Adrenal gland (tissue), 12 donors: ENCODE results near the gene KCP. TPM values are rescaled to one million over a fixed set of nuclear protein-coding genes. Genes with fewer than 3 reads are reported as not detected.

ENCODE experiments used
- DNase-seq, 7 donors: peaks; one replicate each; pipeline ENCODE4 v3.0.0-alpha.2; 2019 to 2020
- H3K27ac ChIP-seq, 5 donors: fragments of 200-600 bp; sonication (generic) in 4 of 5; 1 replicate in 3 of 5; 2 replicates in 2 of 5; pipeline versions ENCODE4 v1.5.1 to v1.8.0; 2016 to 2020; ENCODE audit warnings: mild to moderate bottlenecking in 1 of 5
- H3K27me3 ChIP-seq: fragments of 200-600 bp; 2 replicates; pipeline ENCODE4 v1.8.0; 2021
- H3K36me3 ChIP-seq, 2 donors: fragments of 200-600 bp; replicated peaks in 1 of 2; 1 replicate in 1 of 2; 2 replicates in 1 of 2; pipeline versions ENCODE4 v1.5.1 to v1.8.0; 2018 to 2022
- H3K4me1 ChIP-seq, 2 donors: fragments of 200-600 bp; replicated peaks in 1 of 2; 1 replicate in 1 of 2; 2 replicates in 1 of 2; pipeline versions ENCODE4 v1.5.1 to v1.8.0; 2018 to 2021
- H3K4me3 ChIP-seq, 4 donors: fragments of 200-600 bp; sonication (generic) in 3 of 4; one replicate each; pipeline ENCODE4 v1.5.1; 2016 to 2018
- H3K9me3 ChIP-seq, 3 donors: fragments of 200-600 bp; sonication (generic) in 1 of 3; replicated peaks in 1 of 3; 1 replicate in 2 of 3; 2 replicates in 1 of 3; pipeline versions ENCODE4 v1.5.1 to v1.8.0; 2016 to 2021
- POLR2A ChIP-seq, 2 donors: fragments of 450-650 bp; IDR thresholded peaks; one replicate each; pipeline ENCODE4 v1.6.1; 2017; ENCODE audit warnings: antibody characterized with exemption in 2 of 2, mild to moderate bottlenecking in 2 of 2, moderate library complexity in 1 of 2
- WGBS, 4 donors: extraction: QIAGEN DNeasy Blood & Tissue Kit in 2 of 4; methylation state at CpG; one replicate each; pipeline versions ENCODE4 v1.1.5 to v1.1.7; 2013 to 2017; 5-methylcytosine and 5-hydroxymethylcytosine counted together
- intact Hi-C, 2 donors: fragments of 100-400 bp; cut with DNase I; formaldehyde crosslinking; loops; one replicate each; pipeline versions ENCODE4 v1.14.1 to v1.15.0; 2022 to 2023
- polyA plus RNA-seq, 3 donors: library from polyadenylated mRNA; stranded (reverse); fragments of 200-250 nt in 2 of 3; fragments of 350-450 nt in 1 of 3; fragmentation: Illumina TruSeq in 1 of 3; extraction: RNeasy Lipid Tissue Mini Kit (QIAGEN cat#74804) in 1 of 3; gene quantifications; one replicate each; pipeline ENCODE4 v1.2.3, GENCODE V29; 2013 to 2014
- total RNA-seq, 9 donors: library from RNA; depleted of rRNA in 4 of 9; stranded (reverse); fragments of >200 nt in 4 of 9; fragments of 120-200 nt in 1 of 9; fragmentation: NEBNext Ultra II Directional in 1 of 9; extraction: Animal tissue kit (Norgen Biotek cat#: 25700) in 1 of 9; gene quantifications; one replicate each; pipeline versions ENCODE4 v1.1.0 to v1.2.4, GENCODE V29; 2013 to 2023
- TF ChIP-seq, protein P1 (sequence below), 6 experiments: fragments of 450-650 bp in 4 of 6; fragments of 200-600 bp in 2 of 6; sonication (generic) in 1 of 6; IDR thresholded peaks; 1 replicate in 5 of 6; 2 replicates in 1 of 6; pipeline versions ENCODE4 v1.5.1 to v1.8.0; 2016 to 2021; ENCODE audit warnings: antibody characterized with exemption in 6 of 6, mild to moderate bottlenecking in 2 of 6, moderate library complexity in 1 of 6
- donor health status: healthy with polysubstance abuse.
- donor health status: Bipolar disorder and iron deficiency.
- donor health status: DM: yes; HTN: yes; CAD: no.
- donor health status: DM: no; HTN: no; CAD: no.
- donor health status: DM: no; HTN: no; CAD: no.
- donor health status: DM: yes; HTN: yes; CAD: no.

The KCP gene
- total and polyA plus RNA-seq, 12 donors: 0.11 to 8.0 (median 0.37) TPM; not detected in 3

DNA sequence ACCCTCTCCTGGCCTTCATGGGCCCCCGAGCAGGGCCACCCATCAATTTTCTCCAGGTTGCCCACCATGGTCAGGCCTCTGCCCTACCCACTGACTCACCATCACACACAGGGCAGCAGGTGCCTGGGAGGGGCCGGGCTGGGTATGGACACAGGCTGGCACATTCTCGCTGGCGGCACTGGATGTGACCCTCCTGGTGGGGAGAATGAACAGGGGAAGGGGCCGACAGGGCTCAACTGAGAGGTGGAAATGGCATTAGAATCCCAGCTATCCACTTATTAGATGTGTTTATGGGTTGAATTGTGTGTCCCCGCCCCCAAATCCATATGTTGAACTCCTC lies 16.4 kb downstream of the KCP start:
- Histone ChIP-seq H3K36me3 (no peaks in the 10 kb centered on the region), H3K9me3 (peaks cover 0 to 2% (median 0%) of the 10 kb centered on the region in 3 donors), H3K27ac (no peak overlapping the region), H3K4me1 (no peaks in the 10 kb centered on the region), H3K4me3 (no peak overlapping the region), H3K27me3 (peaks cover 12% of the 10 kb centered on the region)
- TF ChIP-seq POLR2A (IDR thresholded peaks at IDR 0.05): no peak
- TF ChIP-seq, protein P1, sequence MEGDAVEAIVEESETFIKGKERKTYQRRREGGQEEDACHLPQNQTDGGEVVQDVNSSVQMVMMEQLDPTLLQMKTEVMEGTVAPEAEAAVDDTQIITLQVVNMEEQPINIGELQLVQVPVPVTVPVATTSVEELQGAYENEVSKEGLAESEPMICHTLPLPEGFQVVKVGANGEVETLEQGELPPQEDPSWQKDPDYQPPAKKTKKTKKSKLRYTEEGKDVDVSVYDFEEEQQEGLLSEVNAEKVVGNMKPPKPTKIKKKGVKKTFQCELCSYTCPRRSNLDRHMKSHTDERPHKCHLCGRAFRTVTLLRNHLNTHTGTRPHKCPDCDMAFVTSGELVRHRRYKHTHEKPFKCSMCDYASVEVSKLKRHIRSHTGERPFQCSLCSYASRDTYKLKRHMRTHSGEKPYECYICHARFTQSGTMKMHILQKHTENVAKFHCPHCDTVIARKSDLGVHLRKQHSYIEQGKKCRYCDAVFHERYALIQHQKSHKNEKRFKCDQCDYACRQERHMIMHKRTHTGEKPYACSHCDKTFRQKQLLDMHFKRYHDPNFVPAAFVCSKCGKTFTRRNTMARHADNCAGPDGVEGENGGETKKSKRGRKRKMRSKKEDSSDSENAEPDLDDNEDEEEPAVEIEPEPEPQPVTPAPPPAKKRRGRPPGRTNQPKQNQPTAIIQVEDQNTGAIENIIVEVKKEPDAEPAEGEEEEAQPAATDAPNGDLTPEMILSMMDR (IDR thresholded peaks at IDR 0.05): no peak
- WGBS, 4 donors: 89 to 95% (median 93%) methylated on average over 4 to 6 of the region's 6 CpGs
- intact Hi-C loops: no loop called here
- DNase-seq: no peak

DNA sequence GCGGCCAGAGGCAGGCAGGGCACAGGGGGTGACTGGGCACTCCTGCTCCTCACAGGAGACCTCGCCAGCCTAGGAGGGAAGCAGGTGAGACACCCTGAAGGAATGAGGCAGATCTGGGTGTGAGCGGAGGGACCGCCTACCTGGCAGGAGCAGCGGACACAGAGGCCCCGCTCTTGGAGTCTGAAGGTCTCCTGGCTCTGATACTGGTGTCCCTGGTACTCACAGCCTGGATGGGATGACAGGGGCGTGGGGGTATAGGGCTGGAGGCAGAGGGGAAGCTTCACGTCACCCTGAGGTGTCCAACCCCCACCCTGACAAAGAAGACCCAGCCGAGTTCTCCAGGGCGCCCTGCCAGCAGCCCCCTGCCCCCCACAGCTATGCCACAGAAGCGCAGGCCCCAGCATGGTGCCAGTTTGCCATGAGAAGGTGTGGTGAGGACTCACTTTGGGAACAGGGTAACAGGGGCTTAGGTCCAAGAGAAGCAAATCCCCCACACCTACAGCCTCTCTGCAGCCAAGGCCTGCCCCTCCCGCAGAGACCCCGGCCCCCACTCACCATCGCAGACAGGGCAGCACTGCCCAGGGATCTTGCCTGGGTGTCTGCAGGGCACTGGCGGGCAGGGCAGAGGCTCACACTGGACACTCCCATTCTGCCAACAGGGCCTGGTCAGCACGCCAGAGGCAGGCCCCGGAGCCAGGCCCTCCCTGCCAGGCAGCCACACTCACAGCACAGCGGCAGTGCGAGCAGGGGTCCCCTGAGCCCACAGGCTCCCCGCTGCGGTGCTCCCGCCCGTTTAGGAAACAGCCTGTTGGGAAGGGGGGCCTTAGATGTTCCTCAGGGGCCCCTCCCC lies 17.0 kb downstream of the KCP start:
- no peak for DNase-seq

DNA sequence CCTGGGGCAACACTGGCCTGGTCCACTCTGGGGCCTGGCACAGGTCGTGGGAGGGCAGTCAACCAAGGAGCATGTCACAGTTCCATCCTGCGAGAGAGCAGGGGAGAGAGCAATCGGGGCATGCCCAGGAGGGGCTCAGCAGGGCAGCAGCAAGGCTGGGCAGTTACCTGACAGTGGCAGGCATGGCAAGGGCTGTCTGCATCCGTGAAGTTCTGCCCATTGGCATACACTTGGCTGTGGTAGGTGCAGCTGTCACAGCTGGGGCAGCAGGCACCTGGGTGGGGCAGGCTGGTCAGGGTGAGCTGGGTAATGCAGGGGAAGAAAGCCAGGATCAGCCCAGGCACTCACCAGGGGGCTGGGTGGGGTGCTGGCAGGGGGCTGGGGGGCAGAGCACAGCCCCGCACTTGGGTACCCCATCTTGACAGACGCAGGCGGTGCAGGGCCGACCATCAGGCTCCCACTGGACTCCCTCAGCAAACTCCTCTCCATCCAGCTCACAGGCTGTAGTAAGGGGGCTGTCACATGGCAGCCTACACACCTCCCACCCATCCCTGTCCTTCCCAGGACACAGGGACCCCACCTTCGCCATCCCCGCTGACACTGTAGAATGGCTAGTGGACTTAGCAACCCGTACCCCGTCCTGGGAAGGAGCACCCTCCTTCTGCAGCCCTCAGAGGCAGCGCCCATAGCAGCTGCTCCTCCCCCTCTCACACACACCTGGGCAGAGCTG lies 17.8 kb downstream of the KCP start:
- intact Hi-C loops: no loop called here
- no peaks in the 10 kb centered on the region for H3K9me3 ChIP-seq
- WGBS, 4 donors: 83 to 94% (median 92%) methylated on average over 8 to 13 of the region's 13 CpGs
- TF ChIP-seq, protein P1 (IDR thresholded peaks at IDR 0.05): no peak
- no peak for TF ChIP-seq POLR2A (IDR thresholded peaks at IDR 0.05)
- H3K27ac ChIP-seq: no peak overlapping the region
- peaks cover 12% of the 10 kb centered on the region for H3K27me3 ChIP-seq
- no peaks in the 10 kb centered on the region for H3K4me1 ChIP-seq
- no peak overlapping the region for H3K4me3 ChIP-seq
- no peak for DNase-seq
- no peaks in the 10 kb centered on the region for H3K36me3 ChIP-seq

More for the DNA sequence above, 17.0 kb downstream of the KCP start:
- TF ChIP-seq, protein P1 (IDR thresholded peaks at IDR 0.05): no peak
- no peak for TF ChIP-seq POLR2A (IDR thresholded peaks at IDR 0.05)
- Histone ChIP-seq H3K4me1 (no peaks in the 10 kb centered on the region), H3K9me3 (no peaks in the 10 kb centered on the region), H3K27ac (no peak overlapping the region), H3K36me3 (no peaks in the 10 kb centered on the region), H3K27me3 (peaks cover 12% of the 10 kb centered on the region), H3K4me3 (no peak overlapping the region)
- WGBS, 4 donors: 89 to 93% (median 91%) methylated on average over 14 to 23 of the region's 23 CpGs
- intact Hi-C loops: no loop called here

DNA sequence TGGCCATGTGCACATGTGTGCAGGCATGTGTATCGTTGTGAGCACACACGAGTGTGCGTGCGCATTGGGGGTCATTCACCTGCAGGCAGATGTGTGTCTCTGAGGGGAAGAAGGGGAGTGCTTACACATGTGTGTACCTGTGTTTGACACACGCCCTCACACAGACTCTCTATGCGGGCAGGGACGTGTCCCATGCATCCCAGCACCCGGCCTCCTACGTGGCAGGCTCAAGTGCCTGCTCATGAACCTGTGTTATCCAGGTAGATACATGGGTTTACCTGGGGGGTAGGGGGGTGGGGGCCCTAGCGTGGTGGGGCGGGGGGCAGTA lies 18.6 kb downstream of the KCP start:
- no peaks in the 10 kb centered on the region for H3K9me3 ChIP-seq
- TF ChIP-seq, protein P1 (IDR thresholded peaks at IDR 0.05): no peak
- no peak for TF ChIP-seq POLR2A (IDR thresholded peaks at IDR 0.05)
- intact Hi-C loops: no loop called here
- H3K27me3 ChIP-seq: peaks cover 12% of the 10 kb centered on the region
- WGBS, 4 donors: 80 to 89% (median 83%) methylated on average over 5 to 11 of the region's 11 CpGs
- H3K36me3 ChIP-seq: no peaks in the 10 kb centered on the region
- no peak overlapping the region for H3K27ac ChIP-seq
- H3K4me3 ChIP-seq: no peak overlapping the region
- H3K4me1 ChIP-seq: no peaks in the 10 kb centered on the region
- DNase-seq: no peak
